NCI-H146 treated with DMSO at 0.1 percent for 48 hours (cell line): ENCODE results near the gene PTRHD1.

Experiments used
- DNase-seq: peaks from one replicate; lab custom pipeline; 2025; ENCODE audit not compliant: unreplicated experiment; lab: John Stamatoyannopoulos, UW

The PTRHD1 gene

DNA sequence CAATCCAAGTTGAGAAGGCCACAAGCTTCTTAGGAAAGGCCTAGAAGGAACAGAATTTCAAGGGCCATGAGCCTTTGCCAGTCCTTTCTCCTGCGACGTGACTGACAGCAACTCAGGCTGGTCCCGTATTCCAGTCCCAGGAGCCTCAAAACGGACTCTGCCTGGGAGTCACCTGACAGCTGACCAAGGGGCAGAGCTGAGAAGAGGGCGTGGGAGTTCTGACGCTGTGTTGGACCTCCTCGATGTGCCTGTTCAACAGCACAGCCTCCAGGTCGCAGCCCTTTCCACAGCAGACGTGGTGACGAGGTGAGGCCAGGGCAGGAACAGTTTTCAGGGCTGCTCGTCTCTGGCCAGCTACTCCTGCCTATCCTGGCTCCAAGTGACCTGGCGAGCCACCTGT, 37.6 kb upstream of the PTRHD1 start:
- DNase-seq, result no peak

DNA sequence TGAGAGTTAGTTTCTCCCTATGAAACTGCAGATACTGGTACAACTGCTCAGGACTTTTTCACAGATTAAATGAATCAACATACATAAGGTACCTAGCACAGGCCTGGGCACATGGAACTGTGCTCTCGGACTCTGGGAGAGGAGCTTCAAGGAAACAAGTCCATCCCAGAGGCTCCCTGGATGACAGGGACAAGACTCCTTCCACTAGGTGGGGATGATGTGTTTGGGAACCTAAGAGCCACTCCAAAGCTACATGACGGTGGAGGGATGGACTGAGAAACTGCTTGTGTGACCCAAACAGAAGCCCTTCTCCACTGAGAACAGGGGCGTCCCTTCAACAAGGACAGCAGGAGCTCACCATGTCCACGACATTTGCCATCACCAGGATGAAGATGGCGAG, 37.2 kb upstream of the PTRHD1 start:
- no peak for DNase-seq

DNA sequence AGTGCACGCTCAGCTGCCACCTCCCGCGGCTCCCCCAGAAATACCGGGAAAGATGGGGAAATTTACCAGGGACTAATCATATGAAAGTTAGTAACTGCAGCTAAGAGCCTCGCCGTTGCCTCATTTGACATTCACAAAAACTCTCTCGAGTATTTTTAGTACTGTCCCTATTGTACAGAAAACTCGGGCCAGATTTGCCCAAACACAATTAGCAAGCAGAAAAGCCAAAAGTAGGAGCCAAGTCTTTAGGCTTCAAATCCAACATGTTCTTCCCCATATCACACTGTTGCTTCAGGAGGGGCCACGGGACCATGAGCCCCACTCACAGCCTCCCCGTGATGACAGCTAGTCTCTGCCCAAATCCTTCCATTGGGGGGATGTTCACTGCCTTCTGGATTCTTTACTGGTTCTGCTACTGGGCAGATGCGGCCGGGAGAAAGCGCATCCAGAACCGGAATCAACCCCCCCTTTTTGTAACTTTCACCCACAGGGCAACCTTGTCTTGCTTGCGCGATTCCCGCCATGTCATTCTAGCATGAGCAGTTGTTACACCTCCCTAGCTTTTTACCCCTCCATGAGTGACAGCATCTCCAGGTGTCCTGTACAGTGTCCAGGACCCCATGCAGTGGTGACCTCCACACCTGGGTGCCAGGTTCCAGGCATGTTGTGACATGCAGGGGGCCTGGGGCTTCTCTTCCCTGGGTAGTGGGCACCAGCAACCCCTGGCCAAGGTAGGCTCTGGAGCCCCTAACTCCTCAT, 35.2 kb upstream of the PTRHD1 start:
- DNase-seq, result no peak

DNA sequence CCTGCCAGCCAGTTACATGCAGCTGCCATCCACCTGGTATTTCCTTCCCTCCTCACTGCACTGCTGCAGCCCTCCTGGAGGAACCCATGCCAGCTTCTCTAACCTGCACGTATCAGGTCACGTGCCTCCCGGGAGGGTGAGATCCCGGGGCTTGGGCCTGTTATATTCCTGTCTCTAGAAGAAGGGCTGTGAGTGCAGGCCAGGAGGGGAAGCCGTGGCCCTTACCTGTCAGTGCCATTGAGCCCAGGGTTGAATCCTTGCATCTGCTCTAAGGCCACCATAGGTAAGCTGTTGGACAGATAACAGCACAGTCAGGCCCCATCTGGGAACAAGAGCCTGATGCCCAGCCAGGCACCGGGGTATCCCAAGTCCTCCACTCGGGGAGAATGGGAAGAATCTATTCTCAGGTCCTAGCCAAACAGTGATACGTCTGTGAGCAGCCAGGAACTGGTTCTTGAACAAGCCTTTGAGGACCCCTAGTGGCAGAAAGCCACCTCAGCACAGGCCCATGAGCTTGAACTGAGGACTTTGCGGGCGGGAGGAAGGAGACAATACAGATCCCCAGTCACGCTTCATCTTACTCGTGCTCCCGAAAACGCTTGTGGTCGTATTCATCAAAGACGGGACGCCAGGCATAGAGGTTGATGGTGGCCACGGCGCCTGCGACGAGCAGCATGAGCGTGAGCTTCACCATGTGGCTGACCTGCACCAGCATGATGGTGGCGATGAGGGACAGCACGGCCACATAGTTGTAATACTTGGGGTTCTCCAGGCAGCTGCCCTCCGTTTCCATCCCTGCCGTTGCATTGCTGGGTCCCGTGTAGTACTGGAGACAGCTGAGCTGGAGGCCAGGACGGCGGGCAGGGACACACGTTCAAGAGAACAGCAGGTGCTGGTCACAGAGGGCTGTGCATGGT, 34.4 kb upstream of the PTRHD1 start:
- peak; percentile 40 for DNase-seq

DNA sequence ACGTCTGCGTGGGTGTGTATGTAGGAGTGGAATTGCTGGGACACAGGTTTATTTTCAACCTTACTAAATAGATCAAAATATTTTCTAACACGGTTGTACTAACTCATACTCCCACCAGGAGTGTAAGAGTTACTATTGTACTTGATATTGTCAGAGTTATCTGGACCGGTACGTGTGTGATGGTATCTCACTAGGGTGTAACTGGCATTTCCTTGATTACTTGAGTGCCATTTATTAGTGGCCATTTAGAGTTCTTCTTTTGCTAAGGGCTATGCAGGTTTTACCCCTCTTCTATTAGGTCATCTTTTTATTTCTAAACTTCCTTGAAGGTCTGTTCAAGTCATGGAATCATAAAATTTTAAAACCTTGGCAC, 33.6 kb upstream of the PTRHD1 start:
- DNase-seq, result no peak

DNA sequence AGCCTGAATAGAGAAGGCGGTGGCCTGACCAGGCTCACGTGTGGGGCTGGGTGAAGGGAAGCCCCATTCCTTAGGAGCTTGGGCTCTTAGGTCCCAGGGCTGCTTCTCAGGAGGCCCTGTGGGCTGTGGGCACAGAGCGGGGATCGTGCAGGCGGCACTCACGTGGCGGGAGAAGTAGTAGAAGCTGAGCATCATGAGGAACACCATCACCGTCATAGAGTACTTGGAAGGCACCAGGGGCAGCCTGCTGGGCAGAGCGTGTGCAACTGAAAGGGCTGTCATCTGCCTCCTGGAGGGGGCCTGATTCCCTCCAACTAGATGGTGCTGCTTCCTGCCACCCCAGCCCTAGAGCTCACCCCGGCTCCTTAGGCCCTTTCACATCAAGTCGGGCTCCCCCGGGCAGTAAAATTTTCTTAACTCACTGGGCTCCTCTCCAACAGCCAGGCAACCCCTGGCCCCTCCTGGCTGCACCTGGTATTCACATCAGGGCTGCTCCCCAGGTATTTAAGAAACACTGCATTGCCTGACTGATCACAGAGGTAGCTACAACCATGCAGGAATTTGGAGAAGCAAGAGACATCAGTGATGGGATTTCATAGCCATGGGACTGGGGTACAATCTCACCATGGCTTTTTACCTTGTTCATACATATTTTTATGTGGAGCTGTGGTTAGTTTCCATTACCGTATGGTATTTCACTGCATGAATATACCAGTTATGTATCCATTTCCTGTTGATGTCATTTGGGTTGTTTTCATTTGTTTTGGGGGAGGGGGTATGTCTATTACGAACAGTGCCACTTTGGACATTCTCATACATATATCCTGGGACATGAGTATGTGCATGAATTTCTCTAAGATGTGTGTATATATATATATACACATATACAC, 32.9 kb upstream of the PTRHD1 start:
- DNase-seq, result no peak

DNA sequence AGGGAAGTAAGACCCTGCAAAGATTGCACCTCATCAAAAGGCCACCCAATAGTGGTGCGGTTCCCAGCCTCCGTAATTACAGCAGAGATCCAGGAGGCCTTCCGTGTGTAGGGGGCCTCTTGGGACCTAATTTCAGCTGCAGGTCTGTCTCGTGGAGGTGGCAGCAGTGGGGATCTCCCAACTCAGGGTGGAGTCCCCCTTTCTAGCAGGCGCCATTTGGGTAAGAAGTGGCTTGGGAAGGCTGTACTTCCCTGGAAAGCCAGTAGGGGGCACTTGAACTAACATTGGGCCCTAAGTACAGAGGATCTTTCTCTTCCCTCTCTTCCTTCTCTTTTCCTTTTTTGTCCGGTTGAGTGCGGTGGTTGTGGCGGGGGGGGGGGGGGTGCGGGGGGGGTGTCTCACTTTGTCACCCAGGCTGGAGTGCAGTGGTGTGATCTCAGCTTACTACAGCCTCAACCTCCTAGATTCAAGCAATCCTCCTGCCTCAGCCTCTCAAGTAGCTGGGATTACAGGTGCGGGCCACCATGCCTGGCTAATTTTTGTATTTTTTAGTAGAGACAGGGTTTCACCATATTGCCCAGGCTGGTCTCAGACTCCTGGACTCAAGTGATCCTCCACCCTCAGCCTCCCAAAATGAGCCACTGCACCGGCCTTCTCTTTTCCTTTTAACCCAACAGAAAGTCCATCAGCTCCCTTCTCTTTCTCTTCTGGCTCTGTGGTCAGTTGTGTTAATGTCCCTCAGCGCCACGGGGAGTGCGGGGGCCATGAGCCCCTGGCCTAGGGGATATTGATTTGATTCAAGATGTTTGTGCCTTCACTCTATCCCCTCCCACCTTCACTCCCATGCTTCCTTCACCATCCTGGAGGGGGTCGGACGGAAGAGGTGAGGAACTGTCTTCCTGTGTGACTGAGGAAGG, 32.0 kb upstream of the PTRHD1 start:
- no peak for DNase-seq

DNA sequence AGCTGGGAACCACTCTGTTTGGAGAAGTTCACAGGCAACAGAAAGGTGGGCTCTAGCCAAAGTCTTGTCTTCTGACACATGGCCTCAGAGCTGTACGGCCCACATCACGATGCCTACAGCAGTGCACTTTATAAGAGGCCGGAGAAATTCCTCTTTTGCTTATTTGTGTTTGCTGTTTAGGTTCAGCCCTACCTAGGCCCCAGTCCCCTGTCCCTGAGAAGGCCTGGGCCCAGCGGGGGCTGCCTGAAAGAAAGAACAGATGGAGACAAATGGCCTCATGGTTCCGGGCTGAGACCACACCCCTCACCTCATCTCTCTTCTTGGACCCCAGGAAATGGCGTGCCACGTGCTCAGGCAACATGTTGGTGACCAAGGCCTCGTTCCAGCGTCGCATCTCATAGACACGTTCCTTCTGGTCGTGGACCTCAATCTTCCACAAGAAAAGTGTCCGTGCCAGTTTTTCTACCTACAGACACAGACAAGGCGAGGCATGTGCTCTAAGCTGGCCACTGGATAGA, 30.9 kb upstream of the PTRHD1 start:
- no peak for DNase-seq

DNA sequence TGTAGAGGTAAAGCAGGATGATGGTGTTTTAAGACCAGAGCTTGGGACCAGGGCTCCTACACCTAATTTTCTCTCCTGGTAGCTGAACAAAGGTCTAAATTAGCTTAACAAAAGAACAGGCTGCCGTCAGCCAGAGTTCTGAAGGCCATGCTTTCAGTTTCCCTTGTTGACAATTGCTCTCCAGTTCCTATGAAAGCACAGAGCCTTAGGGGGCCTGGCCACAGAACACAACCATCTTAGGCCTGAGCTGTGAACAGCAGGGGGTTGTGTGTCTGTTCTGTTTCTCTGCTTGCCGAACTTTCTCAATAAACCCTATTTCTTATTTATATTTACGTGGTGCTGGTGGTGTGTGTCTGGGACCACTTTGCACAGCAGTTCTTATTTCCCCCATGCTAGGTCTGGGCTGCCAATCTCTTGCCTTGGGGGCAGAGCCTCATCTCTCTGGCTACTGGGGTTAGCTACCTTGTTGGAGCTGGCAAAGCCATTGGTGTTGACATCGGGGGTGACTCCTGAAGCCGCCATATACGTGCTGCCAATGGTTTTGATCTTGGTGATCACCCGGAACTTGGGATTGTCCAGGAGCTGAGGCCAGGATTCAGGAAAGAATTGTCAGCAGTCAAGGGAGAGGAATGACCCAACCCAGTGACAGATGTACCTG, 29.0 kb upstream of the PTRHD1 start:
- DNase-seq, result peak; percentile 87

DNA sequence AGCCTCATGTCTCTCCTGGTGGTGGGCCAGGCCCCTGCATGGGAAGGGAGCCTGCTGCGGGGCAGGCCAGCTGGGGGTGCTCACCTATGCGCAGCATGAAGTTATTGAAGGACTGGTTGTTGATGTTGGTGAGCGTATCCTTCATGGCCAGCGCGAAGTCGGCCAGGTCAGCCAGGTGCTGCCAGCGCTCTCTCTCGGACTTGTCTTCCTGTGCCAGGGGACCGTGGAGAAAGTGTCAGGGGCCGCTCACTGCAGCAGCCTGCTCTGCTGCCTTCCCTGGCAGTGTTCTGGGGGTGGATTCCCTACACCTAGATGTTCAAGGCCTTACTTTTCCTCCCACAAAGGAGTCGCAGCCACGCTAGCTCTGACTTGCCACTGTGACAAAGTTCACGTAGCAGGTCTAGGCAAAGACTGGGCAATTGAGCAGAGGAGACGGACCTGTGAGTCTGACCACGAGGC, 28.3 kb upstream of the PTRHD1 start:
- DNase-seq, result no peak

DNA sequence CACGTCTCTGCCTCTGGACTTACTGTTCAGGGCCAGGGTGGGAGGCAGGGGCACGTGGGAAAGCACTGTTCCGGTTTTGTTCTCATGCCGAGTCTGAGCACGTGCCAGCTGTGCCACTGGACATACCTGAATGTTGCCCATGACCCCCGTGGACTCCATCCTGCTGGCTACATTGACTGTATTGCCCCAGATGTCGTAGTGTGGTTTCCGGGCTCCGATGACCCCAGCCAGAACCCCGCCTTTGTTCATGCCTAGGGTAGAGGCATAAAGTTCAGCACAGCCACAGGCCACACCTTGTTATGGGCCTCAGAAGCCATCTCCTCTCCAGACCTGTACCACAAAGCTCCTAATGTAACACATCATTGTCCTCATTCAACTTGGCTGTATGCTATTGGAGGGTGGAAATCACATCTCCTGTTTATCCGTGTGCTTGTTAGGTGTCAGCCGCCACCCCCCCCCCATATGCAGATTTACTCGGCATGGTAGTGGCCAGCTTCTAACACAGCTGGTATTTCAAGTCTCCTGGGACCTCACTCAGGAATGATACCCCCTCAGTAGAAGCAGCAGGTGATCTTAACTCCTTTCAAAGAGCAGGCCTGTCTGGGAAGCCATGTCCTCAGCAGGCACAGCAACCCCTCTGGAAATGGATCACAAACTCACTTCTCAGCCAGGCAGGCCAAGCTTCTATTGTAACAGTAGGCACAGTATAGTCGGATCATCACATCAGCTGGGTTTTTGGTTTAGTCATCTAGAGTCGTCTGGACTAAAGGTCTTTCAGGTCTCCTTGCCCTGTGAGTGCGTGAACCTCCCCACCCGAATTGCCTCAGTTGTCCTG, 27.6 kb upstream of the PTRHD1 start:
- no peak for DNase-seq

DNA sequence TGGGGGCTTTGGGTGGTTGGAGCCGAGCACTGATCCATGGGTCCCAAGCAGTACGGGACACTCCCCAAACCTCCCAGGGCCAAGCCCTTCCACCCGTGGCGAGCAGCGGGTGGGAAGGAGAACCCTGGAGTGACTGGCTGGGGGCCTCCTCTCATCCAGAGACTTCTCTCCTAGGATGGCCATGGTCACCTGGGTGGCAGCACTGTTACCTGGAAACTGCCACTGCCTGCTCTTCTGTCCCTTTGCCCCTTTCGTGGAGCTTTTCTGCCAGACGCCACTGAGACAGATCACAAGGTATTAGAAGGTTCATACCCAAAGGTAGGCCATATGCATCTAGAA, 27.0 kb upstream of the PTRHD1 start:
- DNase-seq, result no peak

DNA sequence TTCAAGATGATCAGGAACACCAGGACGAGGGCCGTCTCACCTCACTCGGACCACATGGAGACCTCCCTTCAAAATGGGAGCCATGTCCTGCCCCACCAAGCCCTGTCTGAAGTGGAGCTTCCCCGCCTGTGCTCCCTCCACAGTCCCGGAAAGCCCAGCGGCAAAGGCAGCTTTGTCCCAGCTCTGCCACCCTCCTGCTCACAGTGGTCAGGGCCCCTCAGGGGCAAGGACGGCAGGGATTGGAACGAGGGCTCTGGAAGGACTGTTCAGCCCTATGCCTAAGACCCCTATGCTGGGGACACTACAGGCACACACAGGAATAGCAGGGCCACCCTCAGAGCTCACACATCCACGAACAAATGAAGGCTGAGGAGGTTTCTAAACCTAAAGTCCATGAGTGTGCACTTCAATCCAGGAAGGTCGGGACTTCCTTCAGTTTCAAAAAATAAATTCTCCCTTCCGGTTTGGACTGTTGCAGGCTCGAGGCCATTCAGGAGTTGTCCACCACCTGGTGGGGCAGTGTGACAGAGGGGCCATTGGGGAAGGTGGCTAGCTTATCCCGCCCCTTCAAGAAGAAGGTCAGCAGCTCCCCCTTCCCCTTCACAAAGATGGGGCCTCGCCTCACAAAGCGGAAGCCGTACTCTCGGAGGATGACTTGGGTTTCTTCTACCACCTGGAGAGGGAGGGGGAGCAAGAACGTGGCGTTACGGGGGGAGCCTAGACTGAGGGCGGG, 26.4 kb upstream of the PTRHD1 start:
- DNase-seq, result no peak

DNA sequence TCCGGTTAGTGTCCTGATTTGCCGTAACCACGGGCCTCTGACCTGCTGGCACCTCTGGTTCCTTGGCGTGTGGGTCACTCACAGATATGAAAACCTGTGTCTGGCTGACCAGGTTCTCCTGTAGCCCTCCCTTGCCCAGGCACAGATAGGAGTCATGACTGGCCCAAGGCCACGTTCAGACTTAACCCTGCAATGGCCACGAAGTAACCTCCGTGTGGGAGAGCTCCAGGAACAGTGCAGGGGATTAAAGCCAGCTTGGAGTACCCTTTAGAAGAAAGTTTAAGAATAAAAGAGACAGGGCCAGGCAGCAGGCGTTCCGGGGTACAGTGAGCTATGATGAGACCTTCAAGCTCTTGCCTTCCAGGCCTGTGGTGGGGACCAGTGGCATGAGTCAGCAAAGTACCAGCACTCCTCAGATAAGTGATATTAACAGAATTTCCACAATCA, 25.6 kb upstream of the PTRHD1 start:
- DNase-seq, result no peak

DNA sequence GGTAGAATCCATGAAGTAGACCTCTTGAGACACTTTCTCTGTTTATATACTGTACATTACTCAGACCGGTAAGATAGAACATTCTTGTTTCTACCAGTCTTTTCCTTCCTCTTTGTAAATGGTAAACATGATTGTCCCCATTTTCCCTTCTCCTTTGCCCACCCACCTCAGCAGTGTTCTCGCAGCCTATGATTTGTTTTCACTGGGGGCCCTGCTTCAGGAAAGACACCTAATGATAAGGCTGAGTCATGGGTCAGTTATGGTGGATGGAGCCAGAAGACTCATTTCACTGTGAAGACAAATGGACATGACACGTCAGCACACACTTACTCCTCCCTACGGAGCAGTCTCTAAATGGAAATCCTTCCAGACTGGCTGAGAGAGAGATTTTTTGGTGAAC, 23.7 kb upstream of the PTRHD1 start:
- DNase-seq, result no peak

DNA sequence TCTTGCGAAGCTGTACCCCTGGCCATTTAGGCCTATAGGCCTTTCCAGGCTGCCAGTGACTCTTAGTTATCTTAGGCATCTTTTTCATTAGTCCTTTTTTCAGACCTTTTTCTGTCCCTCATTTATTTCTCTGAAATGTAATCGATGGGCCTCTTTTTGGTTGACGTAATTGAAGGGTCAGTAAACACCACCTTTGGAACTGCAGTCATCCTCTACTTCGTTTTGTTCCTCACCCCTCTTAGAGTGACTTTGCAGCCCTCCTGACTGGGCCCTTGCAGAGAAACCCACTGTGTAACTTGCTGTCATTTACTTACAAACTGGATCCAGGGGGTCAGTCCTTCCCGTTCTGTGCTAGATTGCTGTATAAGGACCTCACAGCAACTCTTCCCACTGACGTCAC, 23.2 kb upstream of the PTRHD1 start:
- DNase-seq, result no peak

DNA sequence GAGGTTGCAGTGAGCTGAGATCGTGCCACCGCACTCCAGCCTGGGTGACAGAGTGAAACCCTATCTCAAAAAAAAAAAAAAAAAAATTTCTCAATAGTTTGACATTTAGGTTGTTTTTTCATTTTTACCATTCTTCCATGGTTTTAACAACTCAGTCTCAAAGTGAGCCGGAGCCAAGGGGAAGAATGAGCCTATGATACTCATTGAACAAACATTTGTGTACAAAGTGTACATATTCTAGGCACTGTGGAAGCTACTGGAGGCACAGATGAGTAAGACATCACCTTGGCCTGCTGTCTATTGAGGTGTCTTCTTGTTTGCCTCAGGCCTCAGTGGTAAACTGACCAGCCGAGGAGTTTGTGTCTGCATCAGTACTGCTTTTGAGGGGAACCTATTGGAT, 22.0 kb upstream of the PTRHD1 start:
- no peak for DNase-seq

DNA sequence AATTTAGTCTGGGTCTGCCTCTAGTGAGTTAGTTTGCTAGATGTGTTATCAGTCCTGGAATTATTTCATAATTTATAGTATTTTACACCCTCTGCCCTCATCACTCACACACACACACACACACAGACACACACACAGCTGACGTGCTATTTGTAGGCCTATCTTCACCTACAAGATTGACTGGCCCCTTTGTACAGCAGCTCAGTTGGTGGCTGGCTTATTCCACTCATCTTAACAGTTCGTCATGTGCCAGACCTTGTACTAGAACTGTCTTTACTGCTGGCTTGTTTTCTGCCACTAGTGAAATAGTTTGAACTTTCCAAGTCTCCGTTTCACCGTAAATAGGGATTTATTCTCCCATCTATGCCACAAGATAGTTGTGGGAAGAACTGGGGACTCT, 21.3 kb upstream of the PTRHD1 start:
- no peak for DNase-seq
